UCSD-AML1 (cell line): ENCODE results near the gene FTL.

Experiments used
- DNase-seq: peaks from one replicate; lab custom pipeline; 2025; ENCODE audit not compliant: unreplicated experiment; lab: John Stamatoyannopoulos, UW

Gene FTL

GRCh38 chr19:48964205-48965039 is 687 bp upstream of the FTL start:
- DNase-seq: no peak

DNA sequence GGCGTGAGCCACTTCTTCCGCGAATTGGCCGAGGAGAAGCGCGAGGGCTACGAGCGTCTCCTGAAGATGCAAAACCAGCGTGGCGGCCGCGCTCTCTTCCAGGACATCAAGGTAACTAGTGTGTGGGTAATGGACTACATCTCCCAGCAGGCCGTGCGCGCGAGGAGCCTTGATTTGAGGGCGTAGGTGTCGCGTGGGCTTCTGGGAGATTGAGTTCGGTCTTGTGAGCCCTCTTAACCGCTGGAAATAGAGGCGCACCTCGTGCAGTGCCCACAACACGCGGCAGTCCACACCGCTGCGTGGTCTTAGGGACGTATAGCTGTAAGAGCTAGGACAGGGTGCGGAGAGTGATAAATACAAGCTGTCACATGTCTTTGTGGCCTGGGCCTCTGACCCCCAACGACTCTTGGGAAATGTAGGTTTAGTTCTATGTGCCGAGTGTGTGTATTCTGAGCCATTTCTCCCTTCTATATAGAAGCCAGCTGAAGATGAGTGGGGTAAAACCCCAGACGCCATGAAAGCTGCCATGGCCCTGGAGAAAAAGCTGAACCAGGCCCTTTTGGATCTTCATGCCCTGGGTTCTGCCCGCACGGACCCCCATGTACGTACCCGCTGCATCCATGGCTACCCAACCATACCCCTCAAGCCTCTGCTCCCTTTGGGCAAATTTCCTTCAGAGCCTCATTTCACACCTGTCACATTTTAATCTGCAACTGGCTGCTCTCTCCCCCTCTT is 864 bp downstream of the FTL start:
- DNase-seq: peak; percentile 82

- DNase-seq: peak; percentile 22
Observed at GRCh38 chr19:48966541-48967345, 1.6 kb downstream of the FTL start.

DNA sequence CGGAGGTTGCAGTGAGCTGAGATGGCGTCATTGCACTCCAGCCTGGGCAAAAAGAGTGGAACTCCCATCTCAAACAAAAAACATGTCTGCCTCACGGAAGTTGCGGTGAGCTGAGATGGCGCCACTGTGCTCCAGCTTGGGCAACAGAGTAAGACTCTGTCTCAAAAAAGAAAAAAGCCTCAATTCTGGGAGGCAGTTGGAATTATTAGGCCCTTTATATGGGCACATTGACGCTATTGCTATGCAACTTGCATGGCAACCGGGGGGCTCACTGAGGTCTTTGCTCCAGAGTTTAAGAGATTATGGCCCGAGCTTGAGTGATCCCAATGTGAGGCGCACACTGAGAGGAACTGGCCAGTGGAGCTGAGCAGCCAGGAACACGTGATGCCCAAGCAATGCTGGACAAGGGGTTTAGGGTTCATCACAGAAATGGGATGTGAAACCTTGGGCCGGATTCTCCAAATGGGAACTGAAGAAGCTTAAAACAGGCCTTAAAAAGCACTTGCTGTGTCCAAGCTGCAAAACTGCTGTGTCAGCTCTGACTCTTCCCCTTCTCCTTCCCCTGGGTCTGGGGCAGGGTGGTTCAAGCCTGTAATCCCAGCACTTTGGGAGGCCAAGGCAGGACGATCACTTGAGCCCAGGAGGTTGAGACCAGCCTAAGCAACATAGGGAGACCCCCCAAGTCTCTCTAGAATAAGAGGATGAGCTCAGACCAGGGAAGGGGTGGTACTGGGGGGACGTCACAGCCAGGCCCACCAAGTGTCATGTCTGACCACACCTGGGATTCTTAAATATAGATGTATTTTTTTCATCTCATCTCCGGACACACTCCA is 2.5 kb downstream of the FTL start:
- DNase-seq: peak; percentile 40

- DNase-seq: no peak
Observed at GRCh38 chr19:48968179-48968661, 3.1 kb downstream of the FTL start.

DNA sequence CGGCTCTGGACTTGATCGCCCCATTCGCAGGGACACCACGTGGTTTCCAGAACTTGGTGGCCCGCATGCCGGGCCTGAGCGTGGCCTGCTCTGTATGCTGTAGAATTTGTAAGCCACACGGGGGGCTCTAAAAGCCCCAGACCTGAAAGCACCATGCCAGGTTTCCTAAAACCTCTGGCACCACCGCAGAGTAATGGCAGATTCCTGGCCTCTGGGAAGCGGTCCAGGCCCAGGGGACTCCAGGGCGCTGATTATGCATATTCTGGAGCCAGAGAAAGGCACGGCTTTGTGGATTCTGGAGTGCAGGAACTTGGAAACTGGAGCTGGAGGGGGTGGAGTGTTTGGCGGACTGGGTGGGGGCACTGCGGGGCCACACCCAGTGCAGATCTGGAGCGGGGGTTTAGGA is 3.7 kb downstream of the FTL start:
- no peak for DNase-seq

DNA sequence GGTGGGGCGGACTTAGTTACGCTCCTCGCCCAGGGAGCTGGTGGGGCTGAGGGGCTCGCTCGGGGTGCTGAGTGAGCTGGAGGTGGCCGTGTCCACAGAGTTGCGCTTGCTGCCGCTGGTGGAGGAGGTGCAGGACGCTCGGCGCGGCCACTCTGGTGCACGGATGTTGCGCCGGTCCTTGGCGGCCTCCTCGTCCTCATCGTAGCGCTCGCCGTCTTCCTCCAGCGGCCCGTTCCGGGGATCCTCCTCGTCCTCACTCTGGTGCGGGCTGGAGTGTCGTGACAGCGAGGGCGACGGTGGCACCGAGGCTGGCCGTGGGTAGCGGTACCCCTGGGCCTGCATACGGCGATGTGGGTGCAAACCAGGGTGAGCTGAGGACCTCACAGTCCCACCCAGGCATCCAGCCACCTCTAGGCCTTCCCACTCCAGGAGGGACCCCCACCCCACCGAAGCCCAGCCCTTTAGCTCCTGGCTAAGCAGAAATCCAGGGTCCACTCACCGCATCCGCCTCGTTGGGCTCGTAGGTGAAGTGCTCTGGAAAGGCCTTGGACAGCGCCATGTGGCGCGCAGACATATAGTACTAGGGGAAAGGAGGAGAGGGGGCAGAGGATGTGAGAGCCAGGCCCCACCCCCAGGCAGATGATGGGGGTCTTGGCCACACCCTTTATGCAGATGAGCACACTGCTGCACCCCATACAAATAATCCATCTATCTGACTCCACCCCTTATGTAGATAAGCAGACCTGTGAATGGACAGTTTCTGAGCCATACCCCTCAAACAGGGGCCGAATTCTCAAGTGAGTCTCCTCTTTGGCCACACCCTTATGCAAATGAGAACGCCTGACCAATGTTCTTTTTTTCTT is 4.4 kb downstream of the FTL start:
- peak; percentile 14 for DNase-seq

DNA sequence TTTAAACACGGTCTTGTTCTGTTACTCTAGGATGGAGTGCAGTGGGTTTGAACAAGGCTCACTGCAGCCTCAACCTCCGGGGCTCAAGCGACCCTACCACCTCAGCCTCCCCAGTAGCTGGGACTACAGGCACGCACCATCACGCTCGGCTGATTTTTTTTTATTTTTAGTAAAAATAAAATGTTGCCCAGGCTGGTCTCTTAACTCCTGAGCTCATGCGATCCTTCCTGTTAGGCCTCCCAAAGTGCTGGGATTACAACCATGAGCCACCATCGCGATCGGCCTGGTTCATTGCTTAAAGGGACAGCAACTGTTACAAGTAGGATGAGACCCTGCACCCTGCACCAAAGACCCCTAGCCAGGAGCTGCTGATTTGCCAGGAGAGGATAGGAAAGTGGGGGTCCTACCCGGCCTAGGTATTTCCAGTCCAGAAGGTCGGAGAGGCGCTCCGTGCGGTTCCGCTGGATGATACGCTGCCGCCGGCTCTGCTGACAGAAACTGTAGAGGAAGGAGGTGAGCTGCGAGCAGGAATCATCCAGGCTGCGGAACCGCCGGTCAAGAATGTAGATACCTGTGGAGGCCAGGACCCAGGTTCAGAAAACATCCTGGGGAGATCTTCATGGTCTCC is 5.1 kb downstream of the FTL start:
- DNase-seq: no peak

DNA sequence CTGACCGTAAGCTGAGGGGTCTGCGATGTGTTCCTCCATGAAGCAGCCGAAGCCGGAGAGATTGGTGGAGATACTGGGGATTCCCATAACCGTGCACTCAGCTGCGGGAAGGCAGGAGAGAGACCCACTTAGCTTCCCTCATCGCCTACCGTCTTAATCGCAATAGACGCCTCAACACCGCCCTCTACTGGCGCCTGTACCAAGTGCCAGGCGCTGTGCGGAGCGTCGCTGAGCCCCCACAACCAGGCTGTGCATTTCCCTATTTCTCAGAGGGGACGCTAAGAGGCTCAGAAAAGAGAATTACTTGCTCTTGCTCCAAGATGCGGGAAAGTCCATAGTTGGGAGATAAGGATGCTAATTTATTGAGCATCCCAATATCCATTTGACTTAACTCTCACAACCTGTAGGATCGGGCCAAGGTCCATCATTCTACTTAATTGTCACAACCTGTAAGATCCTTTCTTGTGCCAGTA is 5.8 kb downstream of the FTL start:
- peak; percentile 82 for DNase-seq

DNA sequence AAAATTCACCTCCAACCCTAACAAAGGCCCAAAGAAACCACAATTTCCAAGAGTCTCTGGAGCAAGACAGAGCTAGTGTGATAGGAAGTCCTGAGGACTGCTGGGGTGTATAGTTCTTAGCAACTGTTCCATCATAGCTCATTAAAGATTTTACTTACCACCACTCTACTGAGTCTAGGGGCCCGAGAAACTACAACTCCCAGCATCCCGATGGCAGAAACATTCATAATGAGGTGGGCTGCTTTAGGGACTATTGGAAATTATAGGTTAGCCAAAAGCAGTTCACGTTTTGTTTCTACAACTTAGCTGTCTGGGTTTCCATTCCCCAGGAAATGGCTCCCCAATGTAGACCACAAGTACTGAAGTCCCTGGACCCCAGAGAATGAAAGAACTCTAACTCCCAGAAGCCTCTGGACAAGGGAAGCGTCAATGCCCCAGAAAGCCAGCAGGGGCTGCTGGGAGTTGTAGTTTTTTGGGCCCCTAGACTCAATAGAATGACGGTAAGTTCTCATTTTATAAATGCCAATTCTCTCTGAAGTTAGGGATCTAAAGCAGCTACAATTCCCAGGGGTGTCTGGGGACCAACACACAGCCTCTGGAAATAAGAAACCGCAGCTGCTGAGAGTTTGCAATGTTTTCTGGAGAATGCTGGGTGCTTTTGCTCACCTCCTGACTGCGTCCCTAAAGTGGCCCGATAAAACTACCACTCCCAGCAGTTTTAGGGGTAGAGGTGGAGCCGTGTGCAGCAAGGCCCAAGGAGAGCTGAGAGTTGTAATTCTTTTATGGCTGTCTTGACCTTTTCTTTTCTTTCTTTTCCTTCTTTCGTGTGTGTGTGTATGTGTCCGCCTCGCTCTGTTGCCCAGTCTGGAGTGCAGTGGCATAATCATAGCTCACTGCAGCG is 11.1 kb downstream of the FTL start:
- DNase-seq: peak; percentile 22

- no peak for DNase-seq
Observed at GRCh38 chr19:48977061-48977460, 12.0 kb downstream of the FTL start.

DNA sequence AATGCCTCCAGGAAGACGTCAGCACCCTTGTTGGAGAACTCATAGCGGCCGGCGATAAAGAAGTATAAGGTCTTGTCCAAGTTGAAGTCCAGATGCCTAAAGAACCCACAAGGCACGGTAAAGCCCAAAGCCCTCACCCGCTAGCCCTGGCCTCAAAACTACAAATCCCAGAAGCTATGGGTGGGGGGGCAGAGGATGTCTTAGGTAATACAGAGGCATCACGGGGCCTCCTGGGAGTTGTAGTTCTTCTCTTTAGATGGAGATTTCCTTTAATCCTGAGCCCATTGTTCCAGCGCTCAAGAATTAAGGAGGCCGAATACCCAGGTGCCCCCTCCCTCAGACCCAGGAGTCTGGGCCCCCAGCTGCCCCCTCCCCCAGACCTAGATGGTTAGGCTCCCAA is 17.2 kb downstream of the FTL start:
- DNase-seq: no peak

GRCh38 chr19:48985711-48986110 is 20.6 kb downstream of the FTL start:
- no peak for DNase-seq

GRCh38 chr19:48986211-48986610 is 21.1 kb downstream of the FTL start:
- no peak for DNase-seq

GRCh38 chr19:48987323-48987722 is 22.2 kb downstream of the FTL start:
- DNase-seq: no peak

GRCh38 chr19:48988286-48988685 is 23.2 kb downstream of the FTL start:
- DNase-seq: no peak

DNA sequence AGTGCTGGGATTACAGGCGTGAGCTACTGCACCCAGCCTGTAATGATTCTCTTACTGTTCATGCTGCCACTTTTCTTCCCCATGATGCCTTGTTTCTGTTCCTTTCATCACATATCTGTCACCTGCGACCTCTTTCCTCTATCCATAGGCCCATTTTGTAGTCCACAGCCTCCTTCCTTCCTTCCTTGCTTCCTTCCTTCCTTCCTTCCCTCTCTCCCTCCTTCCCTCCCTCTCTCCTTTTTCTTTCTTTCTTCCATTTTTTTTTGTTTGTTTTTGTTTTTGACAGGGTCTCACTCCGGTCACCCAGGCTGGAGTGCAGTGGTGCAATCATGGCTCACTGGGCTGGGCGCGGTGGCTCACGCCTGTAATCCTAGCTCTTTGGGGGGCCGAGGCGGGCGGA is 23.8 kb downstream of the FTL start:
- no peak for DNase-seq

GRCh38 chr19:48989701-48990291 is 24.7 kb downstream of the FTL start:
- no peak for DNase-seq
